WTC11 (cell line): ENCODE data around the gene RAB1B.

ENCODE experiments used
- TF ChIP-seq, protein P1 (sequence below): sonication (generic); formaldehyde crosslinking; IDR thresholded peaks from 2 replicates; pipeline ENCODE4 v1.8.1; 2022; ENCODE audit warnings: mild to moderate bottlenecking, moderate library complexity, missing genetic modification reagents
- TF ChIP-seq, protein P2 (sequence below): sonication (generic); formaldehyde crosslinking; IDR thresholded peaks from 2 replicates; pipeline ENCODE4 v1.8.0; 2023; ENCODE audit warnings: missing genetic modification reagents
- TF ChIP-seq, protein P3 (sequence below): sonication (generic); formaldehyde crosslinking; conservative IDR thresholded peaks from 2 replicates; pipeline ENCODE4 v1.8.1; 2023; ENCODE audit warnings: mild to moderate bottlenecking, low read depth, missing genetic modification reagents, moderate library complexity
- TF ChIP-seq, protein P4 (sequence below): sonication (generic); formaldehyde crosslinking; IDR thresholded peaks from 2 replicates; pipeline ENCODE4 v1.8.1; 2023; ENCODE audit warnings: mild to moderate bottlenecking, missing genetic modification reagents, moderate library complexity
- TF ChIP-seq, protein P5 (sequence below): fragments of 200-600 bp; IDR thresholded peaks from 2 replicates; pipeline ENCODE4 v1.8.0; 2022; ENCODE audit warnings: antibody characterized with exemption
- TF ChIP-seq, protein P6 (sequence below): sonication (generic); formaldehyde crosslinking; IDR thresholded peaks from 2 replicates; pipeline ENCODE4 v1.8.1; 2022; ENCODE audit warnings: mild to moderate bottlenecking, missing genetic modification reagents, moderate library complexity, borderline replicate concordance
- TF ChIP-seq, protein P7 (sequence below): sonication (generic); formaldehyde crosslinking; IDR thresholded peaks from 2 replicates; pipeline ENCODE4 v1.8.1; 2023; ENCODE audit warnings: mild to moderate bottlenecking, moderate library complexity, missing genetic modification reagents
- TF ChIP-seq, protein P8 (sequence below): sonication (generic); formaldehyde crosslinking; IDR thresholded peaks from 2 replicates; pipeline ENCODE4 v1.8.0; 2023; ENCODE audit warnings: missing genetic modification reagents, mild to moderate bottlenecking, borderline replicate concordance

DNA sequence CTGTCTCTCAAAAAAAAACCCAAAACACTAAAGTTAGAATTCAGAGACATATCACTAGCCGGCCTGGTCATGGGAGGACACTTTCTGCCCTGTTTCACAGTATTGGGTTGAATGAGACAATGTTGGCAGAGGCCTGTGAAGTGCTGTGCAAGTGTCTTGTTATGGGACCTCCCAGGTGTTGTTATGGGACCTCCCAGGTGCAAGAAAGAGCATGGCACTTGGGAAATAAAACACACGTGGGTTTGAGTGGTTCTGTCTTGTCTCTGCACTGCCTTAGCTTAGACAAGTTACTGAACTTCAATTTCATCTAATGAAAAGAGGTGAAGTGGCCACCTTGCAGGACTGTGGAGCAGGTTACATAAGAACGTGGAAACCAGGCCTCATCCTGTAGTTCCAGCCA lies 28.9 kb upstream of the RAB1B start:
- TF ChIP-seq, protein P1, sequence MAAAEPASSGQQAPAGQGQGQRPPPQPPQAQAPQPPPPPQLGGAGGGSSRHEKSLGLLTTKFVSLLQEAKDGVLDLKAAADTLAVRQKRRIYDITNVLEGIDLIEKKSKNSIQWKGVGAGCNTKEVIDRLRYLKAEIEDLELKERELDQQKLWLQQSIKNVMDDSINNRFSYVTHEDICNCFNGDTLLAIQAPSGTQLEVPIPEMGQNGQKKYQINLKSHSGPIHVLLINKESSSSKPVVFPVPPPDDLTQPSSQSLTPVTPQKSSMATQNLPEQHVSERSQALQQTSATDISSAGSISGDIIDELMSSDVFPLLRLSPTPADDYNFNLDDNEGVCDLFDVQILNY: no peak
- TF ChIP-seq, protein P2, sequence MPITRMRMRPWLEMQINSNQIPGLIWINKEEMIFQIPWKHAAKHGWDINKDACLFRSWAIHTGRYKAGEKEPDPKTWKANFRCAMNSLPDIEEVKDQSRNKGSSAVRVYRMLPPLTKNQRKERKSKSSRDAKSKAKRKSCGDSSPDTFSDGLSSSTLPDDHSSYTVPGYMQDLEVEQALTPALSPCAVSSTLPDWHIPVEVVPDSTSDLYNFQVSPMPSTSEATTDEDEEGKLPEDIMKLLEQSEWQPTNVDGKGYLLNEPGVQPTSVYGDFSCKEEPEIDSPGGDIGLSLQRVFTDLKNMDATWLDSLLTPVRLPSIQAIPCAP (CRISPR knock-in tag): no peak
- TF ChIP-seq, protein P3, sequence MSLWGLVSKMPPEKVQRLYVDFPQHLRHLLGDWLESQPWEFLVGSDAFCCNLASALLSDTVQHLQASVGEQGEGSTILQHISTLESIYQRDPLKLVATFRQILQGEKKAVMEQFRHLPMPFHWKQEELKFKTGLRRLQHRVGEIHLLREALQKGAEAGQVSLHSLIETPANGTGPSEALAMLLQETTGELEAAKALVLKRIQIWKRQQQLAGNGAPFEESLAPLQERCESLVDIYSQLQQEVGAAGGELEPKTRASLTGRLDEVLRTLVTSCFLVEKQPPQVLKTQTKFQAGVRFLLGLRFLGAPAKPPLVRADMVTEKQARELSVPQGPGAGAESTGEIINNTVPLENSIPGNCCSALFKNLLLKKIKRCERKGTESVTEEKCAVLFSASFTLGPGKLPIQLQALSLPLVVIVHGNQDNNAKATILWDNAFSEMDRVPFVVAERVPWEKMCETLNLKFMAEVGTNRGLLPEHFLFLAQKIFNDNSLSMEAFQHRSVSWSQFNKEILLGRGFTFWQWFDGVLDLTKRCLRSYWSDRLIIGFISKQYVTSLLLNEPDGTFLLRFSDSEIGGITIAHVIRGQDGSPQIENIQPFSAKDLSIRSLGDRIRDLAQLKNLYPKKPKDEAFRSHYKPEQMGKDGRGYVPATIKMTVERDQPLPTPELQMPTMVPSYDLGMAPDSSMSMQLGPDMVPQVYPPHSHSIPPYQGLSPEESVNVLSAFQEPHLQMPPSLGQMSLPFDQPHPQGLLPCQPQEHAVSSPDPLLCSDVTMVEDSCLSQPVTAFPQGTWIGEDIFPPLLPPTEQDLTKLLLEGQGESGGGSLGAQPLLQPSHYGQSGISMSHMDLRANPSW (CRISPR knock-in tag): no peak
- TF ChIP-seq, protein P4, sequence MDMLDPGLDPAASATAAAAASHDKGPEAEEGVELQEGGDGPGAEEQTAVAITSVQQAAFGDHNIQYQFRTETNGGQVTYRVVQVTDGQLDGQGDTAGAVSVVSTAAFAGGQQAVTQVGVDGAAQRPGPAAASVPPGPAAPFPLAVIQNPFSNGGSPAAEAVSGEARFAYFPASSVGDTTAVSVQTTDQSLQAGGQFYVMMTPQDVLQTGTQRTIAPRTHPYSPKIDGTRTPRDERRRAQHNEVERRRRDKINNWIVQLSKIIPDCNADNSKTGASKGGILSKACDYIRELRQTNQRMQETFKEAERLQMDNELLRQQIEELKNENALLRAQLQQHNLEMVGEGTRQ: no peak
- TF ChIP-seq, protein P5, sequence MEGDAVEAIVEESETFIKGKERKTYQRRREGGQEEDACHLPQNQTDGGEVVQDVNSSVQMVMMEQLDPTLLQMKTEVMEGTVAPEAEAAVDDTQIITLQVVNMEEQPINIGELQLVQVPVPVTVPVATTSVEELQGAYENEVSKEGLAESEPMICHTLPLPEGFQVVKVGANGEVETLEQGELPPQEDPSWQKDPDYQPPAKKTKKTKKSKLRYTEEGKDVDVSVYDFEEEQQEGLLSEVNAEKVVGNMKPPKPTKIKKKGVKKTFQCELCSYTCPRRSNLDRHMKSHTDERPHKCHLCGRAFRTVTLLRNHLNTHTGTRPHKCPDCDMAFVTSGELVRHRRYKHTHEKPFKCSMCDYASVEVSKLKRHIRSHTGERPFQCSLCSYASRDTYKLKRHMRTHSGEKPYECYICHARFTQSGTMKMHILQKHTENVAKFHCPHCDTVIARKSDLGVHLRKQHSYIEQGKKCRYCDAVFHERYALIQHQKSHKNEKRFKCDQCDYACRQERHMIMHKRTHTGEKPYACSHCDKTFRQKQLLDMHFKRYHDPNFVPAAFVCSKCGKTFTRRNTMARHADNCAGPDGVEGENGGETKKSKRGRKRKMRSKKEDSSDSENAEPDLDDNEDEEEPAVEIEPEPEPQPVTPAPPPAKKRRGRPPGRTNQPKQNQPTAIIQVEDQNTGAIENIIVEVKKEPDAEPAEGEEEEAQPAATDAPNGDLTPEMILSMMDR: no peak
- TF ChIP-seq, protein P6, sequence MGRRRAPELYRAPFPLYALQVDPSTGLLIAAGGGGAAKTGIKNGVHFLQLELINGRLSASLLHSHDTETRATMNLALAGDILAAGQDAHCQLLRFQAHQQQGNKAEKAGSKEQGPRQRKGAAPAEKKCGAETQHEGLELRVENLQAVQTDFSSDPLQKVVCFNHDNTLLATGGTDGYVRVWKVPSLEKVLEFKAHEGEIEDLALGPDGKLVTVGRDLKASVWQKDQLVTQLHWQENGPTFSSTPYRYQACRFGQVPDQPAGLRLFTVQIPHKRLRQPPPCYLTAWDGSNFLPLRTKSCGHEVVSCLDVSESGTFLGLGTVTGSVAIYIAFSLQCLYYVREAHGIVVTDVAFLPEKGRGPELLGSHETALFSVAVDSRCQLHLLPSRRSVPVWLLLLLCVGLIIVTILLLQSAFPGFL: no peak
- TF ChIP-seq, protein P7, sequence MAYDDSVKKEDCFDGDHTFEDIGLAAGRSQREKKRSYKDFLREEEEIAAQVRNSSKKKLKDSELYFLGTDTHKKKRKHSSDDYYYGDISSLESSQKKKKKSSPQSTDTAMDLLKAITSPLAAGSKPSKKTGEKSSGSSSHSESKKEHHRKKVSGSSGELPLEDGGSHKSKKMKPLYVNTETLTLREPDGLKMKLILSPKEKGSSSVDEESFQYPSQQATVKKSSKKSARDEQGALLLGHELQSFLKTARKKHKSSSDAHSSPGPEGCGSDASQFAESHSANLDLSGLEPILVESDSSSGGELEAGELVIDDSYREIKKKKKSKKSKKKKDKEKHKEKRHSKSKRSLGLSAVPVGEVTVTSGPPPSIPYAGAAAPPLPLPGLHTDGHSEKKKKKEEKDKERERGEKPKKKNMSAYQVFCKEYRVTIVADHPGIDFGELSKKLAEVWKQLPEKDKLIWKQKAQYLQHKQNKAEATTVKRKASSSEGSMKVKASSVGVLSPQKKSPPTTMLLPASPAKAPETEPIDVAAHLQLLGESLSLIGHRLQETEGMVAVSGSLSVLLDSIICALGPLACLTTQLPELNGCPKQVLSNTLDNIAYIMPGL (CRISPR knock-in tag): no peak
- TF ChIP-seq, protein P8, sequence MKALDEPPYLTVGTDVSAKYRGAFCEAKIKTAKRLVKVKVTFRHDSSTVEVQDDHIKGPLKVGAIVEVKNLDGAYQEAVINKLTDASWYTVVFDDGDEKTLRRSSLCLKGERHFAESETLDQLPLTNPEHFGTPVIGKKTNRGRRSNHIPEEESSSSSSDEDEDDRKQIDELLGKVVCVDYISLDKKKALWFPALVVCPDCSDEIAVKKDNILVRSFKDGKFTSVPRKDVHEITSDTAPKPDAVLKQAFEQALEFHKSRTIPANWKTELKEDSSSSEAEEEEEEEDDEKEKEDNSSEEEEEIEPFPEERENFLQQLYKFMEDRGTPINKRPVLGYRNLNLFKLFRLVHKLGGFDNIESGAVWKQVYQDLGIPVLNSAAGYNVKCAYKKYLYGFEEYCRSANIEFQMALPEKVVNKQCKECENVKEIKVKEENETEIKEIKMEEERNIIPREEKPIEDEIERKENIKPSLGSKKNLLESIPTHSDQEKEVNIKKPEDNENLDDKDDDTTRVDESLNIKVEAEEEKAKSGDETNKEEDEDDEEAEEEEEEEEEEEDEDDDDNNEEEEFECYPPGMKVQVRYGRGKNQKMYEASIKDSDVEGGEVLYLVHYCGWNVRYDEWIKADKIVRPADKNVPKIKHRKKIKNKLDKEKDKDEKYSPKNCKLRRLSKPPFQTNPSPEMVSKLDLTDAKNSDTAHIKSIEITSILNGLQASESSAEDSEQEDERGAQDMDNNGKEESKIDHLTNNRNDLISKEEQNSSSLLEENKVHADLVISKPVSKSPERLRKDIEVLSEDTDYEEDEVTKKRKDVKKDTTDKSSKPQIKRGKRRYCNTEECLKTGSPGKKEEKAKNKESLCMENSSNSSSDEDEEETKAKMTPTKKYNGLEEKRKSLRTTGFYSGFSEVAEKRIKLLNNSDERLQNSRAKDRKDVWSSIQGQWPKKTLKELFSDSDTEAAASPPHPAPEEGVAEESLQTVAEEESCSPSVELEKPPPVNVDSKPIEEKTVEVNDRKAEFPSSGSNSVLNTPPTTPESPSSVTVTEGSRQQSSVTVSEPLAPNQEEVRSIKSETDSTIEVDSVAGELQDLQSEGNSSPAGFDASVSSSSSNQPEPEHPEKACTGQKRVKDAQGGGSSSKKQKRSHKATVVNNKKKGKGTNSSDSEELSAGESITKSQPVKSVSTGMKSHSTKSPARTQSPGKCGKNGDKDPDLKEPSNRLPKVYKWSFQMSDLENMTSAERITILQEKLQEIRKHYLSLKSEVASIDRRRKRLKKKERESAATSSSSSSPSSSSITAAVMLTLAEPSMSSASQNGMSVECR (CRISPR knock-in tag): no peak
